HK-2 (cell line): Measurements from ENCODE around the gene KRT14.
"Not testable (repeated sequence)": the region's sequence is repeated elsewhere in the genome, so short reads cannot be mapped to it uniquely, and the experiment has no call there.

Experiments used
- DNase-seq: peaks from one replicate; pipeline ENCODE4 v3.0.0-alpha.2; 2018; ENCODE audit not compliant: unreplicated experiment

The KRT14 gene

GRCh38 chr17:41623184-41623861 is 36.6 kb upstream of the KRT14 start:
- DNase-seq: not testable (repeated sequence)

GRCh38 chr17:41622340-41623183 is 35.9 kb upstream of the KRT14 start:
- DNase-seq: not testable (repeated sequence)

- no peak for DNase-seq
These were observed 35.2 kb upstream of the KRT14 start for GRCh38 chr17:41621916-41622315.

- DNase-seq: not testable (repeated sequence)
These were observed 34.7 kb upstream of the KRT14 start for GRCh38 chr17:41621435-41621817.

- DNase-seq: no peak
These were observed 34.1 kb upstream of the KRT14 start for GRCh38 chr17:41620583-41621434.

- DNase-seq: not testable (repeated sequence)
These were observed 33.4 kb upstream of the KRT14 start for GRCh38 chr17:41619927-41620582.

GRCh38 chr17:41619036-41619926 is 32.6 kb upstream of the KRT14 start:
- peak; percentile 14 for DNase-seq

- no peak for DNase-seq
These were observed 31.8 kb upstream of the KRT14 start for GRCh38 chr17:41618341-41619035.

GRCh38 chr17:41617698-41618097 is 31.0 kb upstream of the KRT14 start:
- DNase-seq: no peak

- DNase-seq: no peak
These were observed 30.4 kb upstream of the KRT14 start for GRCh38 chr17:41617136-41617535.

GRCh38 chr17:41616486-41616885 is 29.8 kb upstream of the KRT14 start:
- DNase-seq: not testable (repeated sequence)

GRCh38 chr17:41615454-41615853 is 28.8 kb upstream of the KRT14 start:
- DNase-seq: no peak

GRCh38 chr17:41614767-41615166 is 28.1 kb upstream of the KRT14 start:
- DNase-seq: not testable (repeated sequence)

- no peak for DNase-seq
These were observed 27.4 kb upstream of the KRT14 start for GRCh38 chr17:41614098-41614497.

GRCh38 chr17:41613277-41614082 is 26.8 kb upstream of the KRT14 start:
- DNase-seq: no peak

- peak; percentile 25 for DNase-seq
These were observed 25.9 kb upstream of the KRT14 start, which contains the start of gene KRT16 for GRCh38 chr17:41612376-41613160. Gene KRT16, minus strand, starts transcription at chr17:41612767. Its CDS starts 79 bp downstream, at chr17:41612688.

- no peak for DNase-seq
These were observed 24.4 kb upstream of the KRT14 start for GRCh38 chr17:41610965-41611640.
